ENCODE measurements around the gene EIF4EBP2.

Gene EIF4EBP2

GRCh38 chr10:70441895-70442309 lies 38.0 kb downstream of the EIF4EBP2 start:
- no peak for TF ChIP-seq JUND (IDR thresholded peaks at IDR 0.05; ENCODE audit: low read depth)
- in situ Hi-C loops (cut with HindIII; ENCODE audit: low pct_unique_long_range_greater_than_20kb, low sequenced_read_pairs) = no loop called here
- no peak for DNase-seq (ENCODE audit: low read depth in 1 of 2, low spot score in 1 of 2)

GRCh38 chr10:70442332-70442988 lies 38.5 kb downstream of the EIF4EBP2 start:
- TF ChIP-seq JUND (IDR thresholded peaks at IDR 0.05; ENCODE audit: low read depth) = no peak
- in situ Hi-C loops (cut with HindIII; ENCODE audit: low pct_unique_long_range_greater_than_20kb, low sequenced_read_pairs) = no loop called here
- no peak for DNase-seq (ENCODE audit: low read depth in 1 of 2, low spot score in 1 of 2)

- in situ Hi-C loops (cut with HindIII; ENCODE audit: low pct_unique_long_range_greater_than_20kb, low sequenced_read_pairs) = no loop called here
- DNase-seq (ENCODE audit: low read depth in 1 of 2, low spot score in 1 of 2) = no peak
- no peak for TF ChIP-seq JUND (IDR thresholded peaks at IDR 0.05; ENCODE audit: low read depth)
Measured at GRCh38 chr10:70444744-70445143, 40.8 kb downstream of the EIF4EBP2 start.

GRCh38 chr10:70445718-70446657 lies 42.0 kb downstream of the EIF4EBP2 start:
- DNase-seq (ENCODE audit: low read depth in 1 of 2, low spot score in 1 of 2) = no peak
- TF ChIP-seq JUND (IDR thresholded peaks at IDR 0.05; ENCODE audit: low read depth) = no peak
- in situ Hi-C loops (cut with HindIII; ENCODE audit: low pct_unique_long_range_greater_than_20kb, low sequenced_read_pairs) = no loop called here

- no peak for TF ChIP-seq JUND (IDR thresholded peaks at IDR 0.05; ENCODE audit: low read depth)
- DNase-seq (ENCODE audit: low read depth in 1 of 2, low spot score in 1 of 2) = no peak
- in situ Hi-C loops (cut with HindIII; ENCODE audit: low pct_unique_long_range_greater_than_20kb, low sequenced_read_pairs) = no loop called here
Measured at GRCh38 chr10:70448236-70448635, 44.3 kb downstream of the EIF4EBP2 start.

- TF ChIP-seq JUND (IDR thresholded peaks at IDR 0.05; ENCODE audit: low read depth) = no peak
- in situ Hi-C loops (cut with HindIII; ENCODE audit: low pct_unique_long_range_greater_than_20kb, low sequenced_read_pairs) = no loop called here
- no peak for DNase-seq (ENCODE audit: low read depth in 1 of 2, low spot score in 1 of 2)
Measured at GRCh38 chr10:70455213-70455630, 51.3 kb downstream of the EIF4EBP2 start.

GRCh38 chr10:70456164-70456563 lies 52.2 kb downstream of the EIF4EBP2 start:
- in situ Hi-C loops (cut with HindIII; ENCODE audit: low pct_unique_long_range_greater_than_20kb, low sequenced_read_pairs) = no loop called here

GRCh38 chr10:70457759-70458305 lies 53.9 kb downstream of the EIF4EBP2 start:
- in situ Hi-C loops (cut with HindIII; ENCODE audit: low pct_unique_long_range_greater_than_20kb, low sequenced_read_pairs) = no loop called here
- no peak for TF ChIP-seq JUND (IDR thresholded peaks at IDR 0.05; ENCODE audit: low read depth)
- no peak for DNase-seq (ENCODE audit: low read depth in 1 of 2, low spot score in 1 of 2)

More at GRCh38 chr10:70456164-70456563, 52.2 kb downstream of the EIF4EBP2 start:
- TF ChIP-seq JUND (IDR thresholded peaks at IDR 0.05; ENCODE audit: low read depth) = no peak
- no peak for DNase-seq (ENCODE audit: low read depth in 1 of 2, low spot score in 1 of 2)

- DNase-seq (ENCODE audit: low read depth in 1 of 2, low spot score in 1 of 2) = peak in 1 of 2 experiments; percentile 15
- in situ Hi-C loops (cut with HindIII; ENCODE audit: low pct_unique_long_range_greater_than_20kb, low sequenced_read_pairs) = no loop called here
- no peak for TF ChIP-seq JUND (IDR thresholded peaks at IDR 0.05; ENCODE audit: low read depth)
Measured at GRCh38 chr10:70458329-70459060, 54.5 kb downstream of the EIF4EBP2 start.

GRCh38 chr10:70459061-70459773 lies 55.3 kb downstream of the EIF4EBP2 start:
- in situ Hi-C loops (cut with HindIII; ENCODE audit: low pct_unique_long_range_greater_than_20kb, low sequenced_read_pairs) = no loop called here
- no peak for DNase-seq (ENCODE audit: low read depth in 1 of 2, low spot score in 1 of 2)
- TF ChIP-seq JUND (IDR thresholded peaks at IDR 0.05; ENCODE audit: low read depth) = no peak

- DNase-seq (ENCODE audit: low read depth in 1 of 2, low spot score in 1 of 2) = no peak
- in situ Hi-C loops (cut with HindIII; ENCODE audit: low pct_unique_long_range_greater_than_20kb, low sequenced_read_pairs) = no loop called here
- no peak for TF ChIP-seq JUND (IDR thresholded peaks at IDR 0.05; ENCODE audit: low read depth)
Measured at GRCh38 chr10:70459774-70460490, 56.0 kb downstream of the EIF4EBP2 start.

All from T47D (cell line).